Measurements from ENCODE around the gene LRRN4CL. TPM values are rescaled to one million over a fixed set of nuclear protein-coding genes. Genes with fewer than 3 reads are reported as not detected.
"Not testable (repeated sequence)": the region's sequence is repeated elsewhere in the genome, so short reads cannot be mapped to it uniquely, and the experiment has no call there.

The LRRN4CL gene
- total RNA-seq, result 0.22 and 0.60 TPM in 2 replicates

DNA sequence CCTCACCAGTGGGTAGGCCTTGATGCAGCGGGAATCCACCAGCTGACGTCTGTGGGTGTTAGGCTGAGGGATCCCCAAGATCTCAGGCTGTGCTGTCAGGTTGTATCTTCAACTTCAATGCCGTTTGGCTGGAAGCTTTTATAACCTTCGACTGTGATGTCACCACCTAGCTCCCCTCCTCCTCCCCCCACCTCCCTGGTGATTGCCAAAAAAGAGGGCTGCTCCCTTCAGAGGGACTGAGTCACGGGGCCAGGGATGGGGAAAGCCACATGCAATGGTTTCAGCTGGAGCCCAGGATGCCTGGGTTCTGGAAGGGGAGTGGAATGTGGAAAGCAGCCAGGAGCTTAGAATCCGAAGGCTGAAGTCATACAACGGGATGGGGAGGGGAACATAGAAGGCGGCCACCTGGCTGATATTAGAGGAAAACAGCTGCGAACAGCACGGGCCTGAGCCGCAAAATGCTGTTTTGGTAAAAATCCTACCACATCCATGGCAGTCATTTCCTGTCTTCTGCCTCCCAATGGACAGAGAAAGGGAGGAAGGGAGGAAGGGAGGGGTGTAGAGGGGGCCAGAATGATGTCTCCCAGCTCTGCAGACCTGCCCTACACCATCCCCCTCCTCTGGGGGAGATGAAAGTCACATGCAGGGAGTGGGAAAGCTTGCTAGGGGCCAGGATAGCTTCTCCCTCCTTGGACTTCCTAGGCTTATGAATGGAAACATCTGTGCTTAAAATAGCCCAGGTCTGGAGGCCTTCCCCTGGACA, at the start of gene LRRN4CL:
Gene LRRN4CL (minus strand): TSS at position 110 of the 763 bp plus-strand sequence. CDS start 1,022 bp downstream, outside the sequence.
- DNase-seq (ENCODE audit: low read depth in 2 of 2), result no peak

DNA sequence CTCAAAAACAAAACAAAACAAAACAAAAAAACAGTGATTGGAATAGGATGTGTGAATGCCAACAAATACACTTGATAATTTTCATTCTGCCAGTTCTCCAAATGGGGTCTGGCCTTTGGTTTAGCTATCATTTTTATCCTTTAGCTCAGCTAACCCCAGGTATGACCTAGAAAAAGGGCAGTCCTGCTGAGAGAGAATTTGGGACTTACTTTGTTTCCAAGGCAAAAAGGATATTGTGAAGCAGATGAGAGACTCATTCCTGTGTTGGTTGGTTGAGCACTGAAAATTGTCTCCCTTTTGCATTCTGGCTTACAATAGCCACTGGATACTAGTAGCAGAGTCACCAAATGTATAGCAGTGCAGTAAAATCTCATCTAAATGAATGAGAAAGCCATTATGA, 47.9 kb upstream of the LRRN4CL start:
- DNase-seq (ENCODE audit: low read depth in 2 of 2), result no peak

DNA sequence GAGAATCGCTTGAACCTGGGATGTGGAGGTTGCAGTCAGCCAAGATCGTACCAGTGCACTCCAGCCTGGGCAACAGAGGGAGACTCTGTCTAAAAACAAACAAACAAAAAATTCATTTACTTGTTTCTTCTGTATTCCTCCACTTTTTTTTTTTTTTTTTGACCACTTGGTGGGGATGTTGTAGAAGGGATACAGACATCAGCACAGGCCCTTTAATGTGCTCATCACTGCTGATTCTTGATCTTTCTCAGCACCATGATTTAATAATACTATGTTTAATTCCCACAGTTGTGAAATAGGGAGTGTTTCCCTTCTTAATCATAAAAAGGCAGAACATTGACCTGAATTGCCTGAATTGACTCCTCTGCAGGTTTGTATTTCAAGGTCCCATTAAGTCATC, 43.5 kb upstream of the LRRN4CL start:
- DNase-seq (ENCODE audit: low read depth in 2 of 2), result peak; percentile 28 to 45

DNA sequence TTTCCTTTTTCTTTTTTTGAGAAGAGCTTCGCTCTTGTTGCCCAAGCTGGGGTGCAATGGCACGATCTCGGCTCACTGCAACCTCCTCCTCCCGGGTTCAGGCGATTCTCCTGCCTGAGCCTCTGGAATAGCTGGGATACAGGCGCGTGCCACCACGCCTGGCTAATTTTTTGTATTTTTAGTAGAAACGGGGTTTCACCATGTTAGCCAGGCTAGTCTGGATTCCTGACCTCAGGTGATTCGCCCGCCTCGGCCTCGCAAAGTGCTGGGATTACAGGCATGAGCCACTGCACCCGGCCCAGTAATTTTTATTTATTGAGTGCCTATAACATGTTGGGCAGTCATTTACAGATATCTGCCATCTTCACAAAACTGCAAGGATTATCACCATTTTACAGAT, 40.7 kb upstream of the LRRN4CL start:
- DNase-seq (ENCODE audit: low read depth in 2 of 2), result not testable (repeated sequence)

DNA sequence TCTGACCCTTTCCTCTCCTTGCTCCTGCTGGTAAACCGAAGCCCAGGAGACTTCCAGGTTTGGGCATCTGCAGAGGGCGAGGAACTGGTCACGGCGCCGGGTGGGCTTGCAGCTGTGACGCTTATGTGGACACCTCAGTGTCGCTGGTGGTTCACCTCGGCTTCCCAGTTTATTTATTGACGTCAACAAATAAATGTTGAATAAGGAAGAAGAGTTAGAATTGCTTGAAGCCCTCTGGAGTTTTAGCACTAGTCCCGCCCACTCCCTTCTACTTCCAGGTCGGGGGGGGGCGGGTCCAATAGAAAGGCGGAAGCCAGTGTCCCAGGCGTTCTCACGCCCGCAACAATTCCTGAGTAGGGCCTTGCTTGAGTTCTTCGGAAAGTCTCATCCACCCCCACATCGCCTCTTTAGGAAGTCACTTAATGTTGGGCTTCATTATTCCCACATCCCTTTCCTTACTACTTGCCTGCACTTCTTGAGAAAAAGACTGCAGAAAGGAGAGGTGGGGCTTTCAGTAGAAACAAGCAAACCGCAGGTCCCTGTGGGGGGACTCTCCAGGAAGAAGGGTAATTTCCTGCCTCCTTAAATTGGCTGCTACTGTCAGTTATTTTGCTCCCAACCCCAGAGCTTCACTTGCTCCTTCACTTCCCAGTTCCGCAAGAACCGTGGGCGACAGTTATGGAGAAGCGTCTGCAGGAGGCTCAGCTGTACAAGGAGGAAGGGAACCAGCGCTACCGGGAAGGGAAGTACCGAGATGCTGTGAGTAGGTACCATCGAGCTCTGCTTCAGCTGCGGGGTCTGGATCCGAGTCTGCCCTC, 39.0 kb upstream of the LRRN4CL start, which contains the start of gene TTC9C:
Gene TTC9C (plus strand): TSS at position 316 of the 818 bp plus-strand sequence. CDS start 363 bp downstream, at position 679.
- DNase-seq (ENCODE audit: low read depth in 2 of 2), result peak; percentile 87 to 89

DNA sequence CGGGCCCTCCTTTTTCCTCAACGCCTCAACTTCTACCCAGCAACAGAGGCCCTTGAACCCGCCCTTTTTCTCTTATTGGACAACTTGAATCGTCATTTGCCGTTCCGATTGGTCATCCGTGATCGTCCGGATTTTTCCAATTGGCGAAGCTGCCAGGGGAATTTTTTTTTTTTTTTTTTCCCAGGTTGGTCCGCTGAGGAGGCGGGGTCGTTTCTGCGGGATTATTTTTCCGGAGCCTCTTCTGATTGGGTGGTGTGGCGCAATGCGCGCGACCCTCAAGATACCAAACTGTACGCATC, 38.5 kb upstream of the LRRN4CL start:
- peak; percentile 98 for DNase-seq (ENCODE audit: low read depth in 2 of 2)

DNA sequence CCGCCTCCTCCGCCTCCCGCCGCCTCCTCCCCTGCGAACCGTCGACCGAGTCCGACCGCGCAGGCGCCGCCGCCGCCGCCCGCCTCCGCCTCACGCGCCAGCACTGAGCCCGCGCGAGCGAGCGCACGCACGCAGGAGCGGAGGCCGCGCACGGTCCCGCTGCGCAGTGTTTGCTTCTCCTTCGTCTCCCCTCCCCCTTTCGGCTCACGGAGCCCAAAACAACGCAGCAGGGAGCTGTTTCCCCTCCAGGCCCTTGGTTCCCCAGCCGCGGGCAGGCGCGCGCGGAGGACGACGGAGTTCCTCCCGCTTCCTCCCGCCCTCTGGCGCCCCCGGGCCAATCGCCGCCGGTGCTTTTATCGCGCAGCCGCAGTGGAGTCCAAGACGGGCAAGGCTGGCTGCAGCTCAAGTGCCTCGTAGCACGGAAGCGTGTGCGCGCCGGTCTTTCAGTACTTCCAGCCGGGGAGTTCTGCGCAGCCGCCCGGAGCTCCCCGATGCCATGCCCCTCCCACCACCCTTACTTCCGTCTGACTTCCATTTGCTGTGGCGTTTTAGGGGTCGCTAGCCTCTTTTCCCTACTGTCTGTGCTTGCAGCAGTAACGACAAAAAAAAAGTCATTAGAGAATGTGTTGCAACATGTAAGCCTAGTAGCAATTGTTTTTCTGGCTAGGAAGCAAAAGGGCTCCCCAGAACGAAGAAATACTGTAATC, 38.0 kb upstream of the LRRN4CL start, which contains the start of gene HNRNPUL2:
Gene HNRNPUL2 (minus strand): TSS at position 293 of the 707 bp plus-strand sequence. CDS start 301 bp downstream, outside the sequence.
- peak; percentile 100 for DNase-seq (ENCODE audit: low read depth in 2 of 2)

DNA sequence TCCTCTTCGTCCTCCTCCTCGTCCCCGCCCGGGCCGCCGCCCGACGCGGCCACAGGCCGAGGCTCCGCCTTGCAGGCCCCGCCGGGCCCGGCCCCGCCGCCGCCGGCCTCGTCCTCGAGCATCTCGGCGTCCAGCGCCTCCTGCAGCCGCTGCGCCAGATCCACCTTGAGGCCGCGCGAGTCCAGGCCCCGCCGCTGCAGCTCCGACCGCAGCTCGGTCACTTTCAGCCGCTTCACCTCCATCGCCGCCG, 37.5 kb upstream of the LRRN4CL start:
- no peak for DNase-seq (ENCODE audit: low read depth in 2 of 2)

DNA sequence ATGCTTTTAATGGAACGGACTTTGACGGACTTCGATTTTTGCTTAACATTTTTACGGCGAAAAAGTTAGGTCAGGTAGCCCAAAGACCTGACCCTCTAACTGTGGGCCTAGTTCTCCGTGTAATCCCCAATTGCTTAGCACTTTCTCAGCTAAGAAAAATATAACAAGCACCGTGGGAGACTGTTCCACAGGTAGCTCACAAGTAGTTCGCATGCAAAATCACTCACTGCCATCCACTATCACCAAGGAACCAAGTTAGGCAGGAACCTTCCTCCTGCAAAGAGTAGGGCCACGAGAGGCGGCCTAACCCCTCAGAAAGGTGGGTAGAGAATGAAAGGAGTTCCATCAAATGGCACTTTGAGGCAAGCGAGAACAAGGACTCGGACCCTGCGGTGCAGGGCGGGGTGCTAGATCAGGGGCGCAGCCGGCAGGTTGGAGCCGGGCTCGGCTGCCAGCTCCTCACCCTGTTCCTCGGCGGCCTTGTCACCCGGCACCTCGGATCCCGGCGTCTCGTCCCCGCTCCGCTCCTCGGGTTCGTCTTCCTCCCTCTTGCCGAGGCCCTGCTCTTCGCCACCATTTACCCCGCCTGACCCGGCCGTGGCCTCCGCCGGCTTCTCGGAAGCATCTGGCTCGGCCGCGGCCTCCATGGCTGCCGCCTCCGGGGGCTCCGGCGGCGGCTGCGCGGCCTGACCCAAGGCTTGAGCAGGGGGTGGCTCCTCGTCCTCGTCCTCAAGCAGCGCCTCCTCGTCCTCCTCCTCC, 37.0 kb upstream of the LRRN4CL start:
- DNase-seq (ENCODE audit: low read depth in 2 of 2), result peak; percentile 9 to 11

DNA sequence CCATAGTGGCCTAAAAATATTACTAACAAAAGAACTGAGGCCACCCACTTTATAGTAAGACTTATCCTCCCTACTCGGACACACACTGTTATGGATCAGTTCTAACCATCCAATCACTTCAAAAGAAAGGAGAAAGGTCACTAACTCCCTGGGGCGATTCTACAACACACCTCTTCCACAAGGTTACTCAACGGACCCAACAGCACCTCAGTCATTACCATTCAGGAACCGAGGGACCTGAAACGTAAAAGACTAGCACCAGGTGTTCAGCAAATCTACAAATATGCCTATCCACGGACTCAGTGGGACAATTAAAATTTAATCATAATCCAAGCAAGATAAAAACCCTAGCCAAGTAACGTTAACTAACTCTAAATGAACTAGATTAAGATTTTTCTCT, 36.3 kb upstream of the LRRN4CL start:
- DNase-seq (ENCODE audit: low read depth in 2 of 2), result peak; percentile 12 to 15

DNA sequence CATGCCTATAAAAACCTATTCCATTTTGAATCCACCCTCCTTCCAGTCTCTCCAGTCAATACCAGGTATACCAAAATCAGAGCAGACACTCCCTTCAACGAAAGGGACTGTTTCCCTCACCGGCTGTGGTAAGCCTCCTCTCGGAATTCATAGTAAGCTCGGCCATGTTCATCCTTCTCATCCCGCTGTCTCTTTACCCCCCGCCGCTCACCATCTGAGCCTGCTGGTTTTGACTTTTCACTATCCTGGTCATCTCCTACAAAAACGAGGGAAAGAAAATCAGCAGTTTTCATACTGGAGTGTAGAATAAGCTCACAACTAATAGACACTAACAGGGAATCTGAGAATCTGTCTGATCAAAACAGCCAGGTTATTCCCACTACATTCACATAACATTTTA, 34.8 kb upstream of the LRRN4CL start:
- DNase-seq (ENCODE audit: low read depth in 2 of 2), result no peak

DNA sequence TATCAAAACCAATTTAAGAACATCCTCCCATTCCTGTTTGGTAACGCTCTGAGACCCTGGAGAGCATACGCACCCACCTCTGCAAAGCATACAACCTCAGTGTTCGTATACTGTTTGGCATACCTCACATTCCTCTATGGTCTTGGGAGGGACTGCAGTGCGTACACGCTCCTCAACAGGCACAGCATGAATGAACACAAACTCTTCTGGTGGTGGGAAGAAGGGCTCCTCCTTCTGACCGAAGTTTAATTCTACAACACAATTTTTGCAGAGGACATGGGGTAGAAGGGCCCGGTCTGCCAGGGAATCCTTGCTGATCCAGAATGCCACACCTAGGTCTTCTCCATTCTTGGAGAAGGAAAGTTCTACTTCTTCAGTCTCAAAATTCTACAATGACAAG, 32.7 kb upstream of the LRRN4CL start:
- peak; percentile 19 to 31 for DNase-seq (ENCODE audit: low read depth in 2 of 2)

DNA sequence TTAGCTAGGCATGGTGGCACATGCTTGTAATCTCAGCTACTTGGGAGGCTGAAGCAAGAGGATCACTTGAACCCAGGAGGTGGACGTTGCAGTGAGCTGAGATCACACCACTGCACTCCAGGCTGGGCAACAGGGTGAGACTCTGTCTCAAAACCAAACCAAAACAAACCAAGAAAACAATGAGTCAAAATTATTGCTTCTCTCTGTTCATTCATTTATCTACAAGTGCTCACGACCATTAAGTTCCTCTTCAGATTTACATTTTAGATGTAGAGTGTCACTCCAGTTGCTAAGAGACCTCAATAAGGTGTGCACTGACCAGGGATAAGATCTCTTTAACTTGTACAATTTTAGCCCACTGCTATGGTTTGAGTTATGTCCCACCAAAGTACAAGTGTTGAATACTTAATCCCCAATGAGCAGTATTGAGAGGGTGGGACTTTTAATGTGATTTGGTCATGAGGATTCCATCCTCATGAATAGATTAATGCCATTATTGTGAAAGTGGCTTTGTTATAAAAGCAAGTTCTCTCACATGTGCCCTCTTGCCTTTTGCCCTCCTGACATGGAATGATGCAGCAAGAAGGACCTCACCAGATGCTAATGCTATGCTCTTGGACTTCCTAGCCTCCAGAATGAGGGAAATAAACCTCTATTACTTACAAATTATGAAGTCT, 30.1 kb upstream of the LRRN4CL start:
- DNase-seq (ENCODE audit: low read depth in 2 of 2), result no peak

DNA sequence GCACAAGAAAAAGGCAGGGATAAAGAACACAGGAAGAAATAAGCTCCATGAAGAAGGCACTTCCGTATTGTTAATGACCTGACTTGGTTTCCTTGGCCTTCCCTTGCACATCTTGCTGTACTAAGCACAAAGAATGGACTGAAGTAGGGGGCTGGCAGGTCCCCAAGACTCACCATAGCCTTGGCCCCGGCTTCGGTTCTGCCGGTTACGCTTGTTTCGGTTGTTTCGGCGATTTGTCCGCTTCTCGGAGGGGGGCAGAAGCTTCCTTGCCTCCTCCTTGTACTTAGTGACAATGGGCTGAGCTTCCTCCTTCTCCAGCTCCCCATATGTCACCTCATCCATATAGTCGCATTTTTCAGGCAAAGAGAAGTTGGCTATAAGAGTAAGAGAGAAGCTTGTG, 27.5 kb upstream of the LRRN4CL start:
- no peak for DNase-seq (ENCODE audit: low read depth in 2 of 2)

DNA sequence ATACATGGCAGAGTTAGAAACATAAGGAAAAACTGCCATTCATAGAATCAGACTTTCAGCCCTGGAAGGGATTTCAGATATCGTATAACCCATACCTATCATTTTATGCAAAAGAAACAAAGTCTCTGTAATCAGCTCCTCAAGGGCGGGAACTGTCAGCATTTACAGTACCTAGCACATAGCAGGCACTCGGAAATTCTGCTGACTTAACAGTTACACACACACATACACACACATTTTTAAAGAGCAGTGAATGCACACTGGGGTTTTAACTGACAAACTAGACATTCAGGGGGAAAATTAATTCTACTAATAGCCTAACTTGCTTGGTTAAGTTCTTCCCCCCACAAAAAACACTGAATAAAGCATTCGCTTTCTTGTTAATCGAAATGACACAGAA, 26.9 kb upstream of the LRRN4CL start:
- no peak for DNase-seq (ENCODE audit: low read depth in 2 of 2)

DNA sequence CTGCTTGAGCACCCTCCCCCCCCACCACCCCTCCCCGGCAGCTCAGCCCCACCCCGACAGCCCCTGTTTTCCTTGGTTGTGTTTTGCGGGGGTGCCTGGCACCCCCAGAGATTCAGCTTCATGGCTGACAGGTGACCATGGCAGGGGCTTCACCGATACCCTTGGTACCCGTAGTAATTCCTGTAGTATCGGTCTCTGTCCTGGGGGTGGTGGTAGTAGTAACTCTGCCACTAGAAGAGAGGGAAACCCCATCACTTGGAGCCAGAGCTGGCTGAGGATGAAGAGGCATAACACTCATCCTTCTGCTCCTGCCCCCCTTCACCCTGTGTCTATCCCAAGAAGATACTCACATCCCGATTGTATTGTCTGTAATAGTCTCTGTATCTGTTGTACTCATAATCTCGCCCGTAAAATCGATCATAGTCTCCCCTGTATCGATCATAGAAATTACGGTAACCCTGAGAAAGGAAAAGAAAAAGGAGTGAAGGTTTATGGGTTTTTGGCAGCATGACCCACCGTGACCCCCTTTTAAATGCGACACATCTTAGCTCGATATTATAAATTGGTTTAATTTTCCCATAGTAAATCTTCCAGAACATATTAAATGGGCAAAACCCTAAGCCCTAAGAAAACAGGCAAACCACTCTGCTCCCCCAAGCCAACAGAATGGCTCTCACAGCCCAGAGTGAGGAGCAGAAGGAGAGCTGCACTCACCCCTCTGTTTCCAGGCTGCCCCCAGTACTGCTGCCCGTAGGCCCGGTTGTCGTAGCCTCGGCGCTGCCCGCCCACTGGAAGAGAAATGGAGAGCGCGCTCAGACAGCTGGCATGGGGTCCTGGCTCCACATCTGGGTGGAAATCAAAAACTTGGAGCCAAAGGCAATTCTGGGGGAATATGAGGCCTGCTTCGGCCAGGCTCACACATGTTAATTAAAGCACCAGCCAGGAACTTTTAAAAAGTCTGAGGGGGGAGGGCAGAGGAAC, 26.1 kb upstream of the LRRN4CL start:
- no peak for DNase-seq (ENCODE audit: low read depth in 2 of 2)

DNA sequence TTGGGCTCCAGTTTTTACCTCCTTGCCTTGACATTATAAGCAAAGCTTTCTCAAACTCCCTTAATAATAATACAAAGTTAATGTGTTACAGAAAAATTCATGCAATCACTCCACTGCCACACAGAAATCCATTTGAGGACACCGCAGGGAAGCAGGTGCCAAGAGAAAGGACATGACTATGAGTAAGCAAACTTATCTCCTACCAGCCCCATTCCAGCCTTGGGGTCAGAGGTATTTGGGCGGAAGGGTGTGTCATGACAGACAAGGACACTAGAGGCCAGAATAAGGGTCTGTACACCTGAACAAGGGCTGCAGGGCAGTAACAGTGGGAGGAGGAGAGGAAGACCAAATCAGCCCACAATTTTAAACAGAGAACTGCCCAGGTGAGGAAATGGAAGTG, 24.0 kb upstream of the LRRN4CL start:
- no peak for DNase-seq (ENCODE audit: low read depth in 2 of 2)

DNA sequence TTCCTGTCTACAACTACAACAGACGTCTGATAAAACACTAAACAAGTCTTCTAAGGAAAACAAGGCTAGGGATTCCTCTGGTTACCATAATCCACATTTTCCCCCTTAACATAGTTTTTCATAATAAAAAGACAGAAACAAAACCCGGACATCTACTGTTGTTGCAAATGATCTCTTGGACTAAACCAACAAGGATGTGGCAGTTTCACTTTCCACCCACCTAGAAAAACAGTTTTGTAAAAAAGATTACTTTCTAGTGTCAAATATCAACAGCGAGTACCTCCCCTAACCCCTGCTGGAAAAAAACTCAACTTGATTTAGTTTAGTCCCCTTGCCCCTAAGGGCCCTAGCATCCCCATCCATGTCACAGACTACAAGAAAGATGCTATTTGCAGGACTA, 23.5 kb upstream of the LRRN4CL start:
- DNase-seq (ENCODE audit: low read depth in 2 of 2), result peak in 1 of 2 donors; percentile 49

DNA sequence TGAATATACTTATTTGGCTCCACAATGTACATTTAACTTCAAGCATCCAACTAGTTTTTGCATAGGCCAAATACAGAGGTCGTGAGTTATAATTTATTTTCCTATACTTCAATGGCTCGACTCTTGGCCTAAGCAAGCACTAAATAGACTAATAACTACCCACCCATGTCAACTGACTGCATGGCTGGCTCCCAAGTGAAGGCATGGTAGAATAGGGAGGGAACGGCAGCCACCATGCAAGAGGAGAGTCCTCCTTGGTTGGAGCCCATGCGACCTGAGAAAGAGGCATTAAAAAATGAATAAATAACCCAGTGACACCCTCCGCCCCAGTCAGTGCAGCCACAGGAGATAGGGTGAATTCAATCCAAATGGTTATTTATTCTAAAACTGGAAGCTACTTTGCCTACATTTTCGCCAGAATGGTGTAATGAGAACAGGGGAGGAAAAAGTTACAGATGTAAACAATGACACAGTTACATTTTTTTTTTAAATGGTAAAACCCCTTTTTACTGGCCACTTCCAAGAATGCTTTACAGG, 23.0 kb upstream of the LRRN4CL start:
- no peak for DNase-seq (ENCODE audit: low read depth in 2 of 2)

DNA sequence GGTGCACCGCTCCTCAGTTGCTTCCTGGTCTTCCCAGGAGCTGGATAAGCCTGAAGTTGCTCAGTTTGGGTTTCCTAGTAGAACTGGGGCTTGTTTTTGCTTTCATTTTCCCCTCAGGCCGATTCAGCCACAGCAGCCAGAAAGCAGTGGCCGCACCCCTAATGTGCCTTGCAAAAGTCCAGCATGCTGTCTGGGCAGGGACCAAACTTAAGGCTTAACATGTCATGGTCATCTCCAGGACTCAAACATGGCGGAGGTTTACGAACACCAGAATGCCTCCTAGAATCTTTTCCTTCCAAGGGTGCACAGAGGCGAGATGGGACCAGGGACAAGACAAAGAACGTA, 20.6 kb upstream of the LRRN4CL start:
- peak; percentile 51 to 61 for DNase-seq (ENCODE audit: low read depth in 2 of 2)

Measured in lung microvascular endothelial cell (primary cell).